IMR-90 (cell line): ENCODE data around the gene DNAJB8. TPM values are rescaled to one million over a fixed set of nuclear protein-coding genes. Genes with fewer than 3 reads are reported as not detected.

Experiments used
- ATAC-seq: fragments of 200-7000 bp; cut with Tn5 transposase; 2 replicates; pipeline ENCODE4 v1.9.1; 2020; ENCODE audit warnings: low read depth, mild to moderate bottlenecking, moderate library complexity
- BruUV-seq: library from RNA; stranded (reverse); fragments of 400-500 nt; replicated peaks from 2 replicates; lab custom pipeline; 2021; lab: Mats Ljungman, UMichigan
- CTCF ChIA-PET: fragments of 300-600 bp; formaldehyde crosslinking; extraction: SDS; loops from one replicate; lab custom pipeline; 2021; ENCODE audit warnings: antibody characterized with exemption; lab: Yijun Ruan, JAX
- POLR2A ChIA-PET: fragments of 300-600 bp; sonication (Branson Sonifier 250); formaldehyde crosslinking; loops from one replicate; lab custom pipeline; 2022; ENCODE audit warnings: antibody characterized with exemption; ENCODE audit not compliant: unreplicated experiment; lab: Charles Lee
- DNase-seq: peaks from one replicate; pipeline ENCODE4 v3.0.0; 2013
- H2AFZ ChIP-seq: replicated peaks from 2 replicates; pipeline ENCODE3; 2013; ENCODE audit warnings: low read length, mild to moderate bottlenecking; ENCODE audit not compliant: poor library complexity
- H2AK5ac ChIP-seq: 2 replicates; pipeline ENCODE4 v1.6.1; 2013; ENCODE audit warnings: low read depth, low read length, inconsistent platforms
- H2AK9ac ChIP-seq: replicated peaks from 2 replicates; pipeline ENCODE3; 2013; ENCODE audit warnings: mild to moderate bottlenecking, low read depth, low read length, moderate library complexity; ENCODE audit not compliant: poor library complexity
- H2BK120ac ChIP-seq: 2 replicates; pipeline ENCODE4 v1.6.1; 2013; ENCODE audit warnings: low read depth, low read length, inconsistent platforms
- H2BK15ac ChIP-seq: 3 replicates; pipeline ENCODE4 v1.6.1; 2013; ENCODE audit warnings: low read depth, low read length, inconsistent platforms
- H2BK20ac ChIP-seq: 2 replicates; pipeline ENCODE4 v1.6.1; 2013; ENCODE audit warnings: low read depth, mild to moderate bottlenecking, inconsistent platforms, low read length, moderate library complexity
- H2BK5ac ChIP-seq: 2 replicates; pipeline ENCODE4 v1.6.1; 2013; ENCODE audit warnings: mild to moderate bottlenecking, low read depth, low read length, inconsistent platforms; ENCODE audit not compliant: poor library complexity, severe bottlenecking
- H3K14ac ChIP-seq: replicated peaks from 2 replicates; pipeline ENCODE4 v1.6.1; 2013; ENCODE audit warnings: low read depth, low read length, inconsistent platforms
- H3K18ac ChIP-seq: 2 replicates; pipeline ENCODE4 v1.6.1; 2013; ENCODE audit warnings: low read depth, low read length, control low read depth
- H3K23ac ChIP-seq: 2 replicates; pipeline ENCODE4 v1.6.1; 2013; ENCODE audit warnings: low read depth, low read length, inconsistent platforms
- H3K27ac ChIP-seq: 2 replicates; pipeline ENCODE4 v1.5.1; 2013; ENCODE audit warnings: mild to moderate bottlenecking, control low read depth, low read length; ENCODE audit not compliant: insufficient read depth
- H3K27me3 ChIP-seq: 2 replicates; pipeline ENCODE4 v1.6.1; 2013; ENCODE audit warnings: low read length; ENCODE audit not compliant: control insufficient read depth, insufficient read depth
- H3K36me3 ChIP-seq: 2 replicates; pipeline ENCODE4 v1.6.1; 2013; ENCODE audit warnings: low read length, mixed read lengths; ENCODE audit not compliant: control insufficient read depth, insufficient read depth
- H3K4ac ChIP-seq: 2 replicates; pipeline ENCODE4 v1.6.1; 2013; ENCODE audit warnings: low read depth, low read length, inconsistent platforms
- H3K4me1 ChIP-seq: 2 replicates; pipeline ENCODE4 v1.6.1; 2013; ENCODE audit warnings: low read length, mixed read lengths; ENCODE audit not compliant: control insufficient read depth, insufficient read depth
- H3K4me2 ChIP-seq: 2 replicates; pipeline ENCODE4 v1.6.1; 2013; ENCODE audit warnings: low read depth, mild to moderate bottlenecking, control low read depth, low read length, moderate library complexity
- H3K4me3 ChIP-seq: 2 replicates; pipeline ENCODE4 v1.5.1; 2013; ENCODE audit warnings: low read depth, mild to moderate bottlenecking, control low read depth, low read length, moderate library complexity; ENCODE audit not compliant: insufficient read depth
- H3K56ac ChIP-seq: 2 replicates; pipeline ENCODE4 v1.6.1; 2013; ENCODE audit warnings: low read length, inconsistent platforms; ENCODE audit not compliant: insufficient read depth; ENCODE audit errors: extremely low read depth
- H3K79me1 ChIP-seq, 2 experiments: 2 replicates each; pipeline ENCODE4 v1.6.1; 2013; ENCODE audit warnings: low read length in 2 of 2, inconsistent platforms in 1 of 2, low read depth in 1 of 2
- H3K9ac ChIP-seq: 2 replicates; pipeline ENCODE4 v1.6.1; 2013; ENCODE audit warnings: low read depth, low read length, control low read depth
- H3K9me1 ChIP-seq: 2 replicates; pipeline ENCODE4 v1.6.1; 2013; ENCODE audit warnings: low read length, inconsistent platforms; ENCODE audit not compliant: insufficient read depth
- H3K9me3 ChIP-seq: 2 replicates; pipeline ENCODE4 v1.6.1; 2013; ENCODE audit warnings: low read length; ENCODE audit not compliant: control insufficient read depth, insufficient read depth
- H4K20me1 ChIP-seq: 2 replicates; pipeline ENCODE4 v1.6.1; 2013; ENCODE audit warnings: low read length, inconsistent platforms; ENCODE audit not compliant: insufficient read depth
- H4K5ac ChIP-seq: 2 replicates; pipeline ENCODE4 v1.6.1; 2013; ENCODE audit warnings: mild to moderate bottlenecking, low read depth, low read length, control low read depth
- H4K8ac ChIP-seq, 2 experiments: 2 replicates each; pipeline ENCODE4 v1.6.1; 2013; ENCODE audit warnings: low read depth in 2 of 2, low read length in 2 of 2, control low read depth in 1 of 2, inconsistent platforms in 1 of 2
- H4K91ac ChIP-seq: 2 replicates; pipeline ENCODE4 v1.6.1; 2013; ENCODE audit warnings: low read depth, low read length, inconsistent platforms; ENCODE audit not compliant: insufficient read depth
- BHLHE40 ChIP-seq: fragments of 150-350 bp; IDR thresholded peaks from 2 replicates; pipeline ENCODE4 v1.6.1; 2016; ENCODE audit warnings: mild to moderate bottlenecking, low read depth, low read length
- CEBPB ChIP-seq: IDR thresholded peaks from 2 replicates; pipeline ENCODE4 v1.6.1; 2012; ENCODE audit warnings: low read depth, low read length, improper control_type of control experiment
- CHD1 ChIP-seq: IDR thresholded peaks from 2 replicates; pipeline ENCODE4 v1.6.1; 2012; ENCODE audit warnings: low read depth, low read length, improper control_type of control experiment
- FOS ChIP-seq: fragments of 150-350 bp; IDR thresholded peaks from 2 replicates; pipeline ENCODE4 v1.6.1; 2016; ENCODE audit warnings: low read depth, low read length
- MAFK ChIP-seq: IDR thresholded peaks from 2 replicates; pipeline ENCODE4 v1.6.1; 2012; ENCODE audit warnings: low read depth, low read length, improper control_type of control experiment
- MAZ ChIP-seq: IDR thresholded peaks from 2 replicates; pipeline ENCODE4 v1.6.1; 2012; ENCODE audit warnings: low read depth, mild to moderate bottlenecking, low read length, improper control_type of control experiment, moderate library complexity, borderline replicate concordance
- MXI1 ChIP-seq: IDR thresholded peaks from 2 replicates; pipeline ENCODE4 v1.6.1; 2012; ENCODE audit warnings: low read depth, mild to moderate bottlenecking, low read length, moderate library complexity, borderline replicate concordance
- NFE2L2 ChIP-seq: fragments of 150-350 bp; IDR thresholded peaks from 2 replicates; pipeline ENCODE4 v1.6.1; 2016; ENCODE audit warnings: low read depth, mild to moderate bottlenecking, low read length
- POLR2A ChIP-seq: IDR thresholded peaks from 2 replicates; pipeline ENCODE4 v1.6.1; 2012; ENCODE audit warnings: mild to moderate bottlenecking, low read depth, low read length
- RAD21 ChIP-seq: IDR thresholded peaks from 2 replicates; pipeline ENCODE4 v1.6.1; 2012; ENCODE audit warnings: low read length, improper control_type of control experiment
- RCOR1 ChIP-seq: IDR thresholded peaks from 2 replicates; pipeline ENCODE4 v1.6.1; 2012; ENCODE audit warnings: mild to moderate bottlenecking, low read length, improper control_type of control experiment; ENCODE audit not compliant: insufficient replicate concordance
- RFX5 ChIP-seq: IDR thresholded peaks from 2 replicates; pipeline ENCODE4 v1.8.0; 2012; ENCODE audit warnings: low read depth, mild to moderate bottlenecking, low read length, moderate library complexity
- SMC3 ChIP-seq: fragments of 150-350 bp; IDR thresholded peaks from 2 replicates; pipeline ENCODE4 v1.6.1; 2016; ENCODE audit warnings: low read depth, mild to moderate bottlenecking, antibody characterized with exemption, low read length, moderate library complexity
- WGBS, 2 experiments: methylation state at CpG; one replicate each; pipeline versions ENCODE4 v1.1.5 to v1.1.7; 2013; ENCODE audit warnings: missing lambda C conversion rate in 2 of 2; ENCODE audit not compliant: insufficient read length in 1 of 2; ENCODE audit errors: extremely low coverage in 2 of 2; 5-methylcytosine and 5-hydroxymethylcytosine counted together
- dilution Hi-C: fragments of 300-500 bp; cut with HindIII; formaldehyde crosslinking; loops from one replicate; pipeline ENCODE4 v1.14.3; 2018; ENCODE audit warnings: low sequenced_read_pairs; ENCODE audit not compliant: unreplicated experiment
- in situ Hi-C: fragments of 300-500 bp; cut with MboI; formaldehyde crosslinking; loops from 3 replicates; pipeline ENCODE4 v1.14.3; 2019; ENCODE audit warnings: low sequenced_read_pairs, inconsistent platforms, mixed read lengths
- intact Hi-C: fragments of 100-400 bp; cut with micrococcal nuclease; formaldehyde crosslinking; loops from 2 replicates; pipeline ENCODE4 v1.10.0; 2022
- polyA plus RNA-seq, 3 experiments: library from polyadenylated mRNA; depleted of rRNA; stranded (reverse); fragments of >200 nt; gene quantifications; 2 replicates each; pipeline ENCODE4 v1.2.3, GENCODE V29; 2012; ENCODE audit warnings: low replicate concordance in 1 of 3
- total RNA-seq: library from RNA; depleted of rRNA; stranded (reverse); fragments of >200 nt; gene quantifications from 2 replicates; pipeline ENCODE4 v1.2.3, GENCODE V29; 2012
- TF ChIP-seq, protein P1 (sequence below): fragments of 150-350 bp; IDR thresholded peaks from 2 replicates; pipeline ENCODE4 v1.6.1; 2016; ENCODE audit warnings: low read depth, mild to moderate bottlenecking, low read length, moderate library complexity, borderline replicate concordance
- TF ChIP-seq, protein P2 (sequence below): conservative IDR thresholded peaks from 2 replicates; pipeline ENCODE4 v1.5.1; 2012; ENCODE audit warnings: mild to moderate bottlenecking, low read depth, low read length, improper control_type of control experiment
- TF ChIP-seq, protein P3 (sequence below): fragments of 150-350 bp; IDR thresholded peaks from 2 replicates; pipeline ENCODE4 v1.6.1; 2017; ENCODE audit warnings: mild to moderate bottlenecking, antibody characterized with exemption, low read length, low read depth

DNAJB8 gene
- total and polyA plus RNA-seq, 2 of the 4 experiments (the other 2 are of a cell fraction): not detected

DNA sequence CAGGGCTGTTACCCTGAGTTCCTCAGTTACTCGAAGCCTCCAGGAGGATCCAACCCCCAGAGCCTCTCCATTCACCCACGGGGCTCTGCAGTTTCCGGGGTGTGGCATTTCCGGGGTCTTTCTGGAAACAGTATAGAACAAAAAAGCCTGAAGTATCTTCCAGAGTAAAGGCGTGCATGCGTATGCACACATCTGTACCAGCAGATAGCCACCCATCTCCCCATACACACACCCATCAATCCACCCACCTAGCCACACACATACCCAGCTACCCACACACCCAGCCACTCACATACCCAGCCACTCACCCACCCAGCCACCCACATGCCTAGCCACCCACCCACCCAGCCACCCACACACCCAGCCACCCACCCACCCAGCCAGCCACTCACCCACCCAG is 2.9 kb upstream of the DNAJB8 start:
- H3K18ac ChIP-seq: no peak overlapping the region
- WGBS, 2 experiments: no CpG with 5 or more reads among the region's 6 CpGs
- no peak overlapping the region for H3K4me2 ChIP-seq
- ChIA-PET POLR2A (no interaction called here), CTCF (no interaction called here)
- H3K36me3 ChIP-seq: no peaks in the 10 kb centered on the region
- peaks cover 8% of the 10 kb centered on the region for H3K9me3 ChIP-seq
- no peak overlapping the region for H2AK5ac ChIP-seq
- no peak overlapping the region for H2BK20ac ChIP-seq
- intact Hi-C loops: no loop called here
- no peak overlapping the region for H3K4ac ChIP-seq
- no peak overlapping the region for H2AFZ ChIP-seq
- H3K79me1 ChIP-seq: no peaks in the 10 kb centered on the region
- H4K20me1 ChIP-seq: no peaks in the 10 kb centered on the region
- H3K9ac ChIP-seq: no peak overlapping the region
- peaks cover 8% of the 10 kb centered on the region for H3K9me1 ChIP-seq
- no peak overlapping the region for H2BK120ac ChIP-seq
- H3K4me1 ChIP-seq: no peaks in the 10 kb centered on the region
- no peak overlapping the region for H3K14ac ChIP-seq
- no peak overlapping the region for H2BK15ac ChIP-seq
- no peak overlapping the region for H4K8ac ChIP-seq
- H2BK5ac ChIP-seq: no peak overlapping the region
- dilution Hi-C loops: no loop called here
- TF ChIP-seq MXI1 (no peak), BHLHE40 (no peak), POLR2A (no peak), CEBPB (no peak), RFX5 (no peak), MAFK (no peak), SMC3 (no peak), MAZ (no peak), RAD21 (no peak), CHD1 (no peak), FOS (no peak), NFE2L2 (no peak), RCOR1 (no peak)
- TF ChIP-seq, protein P1, sequence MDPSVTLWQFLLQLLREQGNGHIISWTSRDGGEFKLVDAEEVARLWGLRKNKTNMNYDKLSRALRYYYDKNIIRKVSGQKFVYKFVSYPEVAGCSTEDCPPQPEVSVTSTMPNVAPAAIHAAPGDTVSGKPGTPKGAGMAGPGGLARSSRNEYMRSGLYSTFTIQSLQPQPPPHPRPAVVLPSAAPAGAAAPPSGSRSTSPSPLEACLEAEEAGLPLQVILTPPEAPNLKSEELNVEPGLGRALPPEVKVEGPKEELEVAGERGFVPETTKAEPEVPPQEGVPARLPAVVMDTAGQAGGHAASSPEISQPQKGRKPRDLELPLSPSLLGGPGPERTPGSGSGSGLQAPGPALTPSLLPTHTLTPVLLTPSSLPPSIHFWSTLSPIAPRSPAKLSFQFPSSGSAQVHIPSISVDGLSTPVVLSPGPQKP: no peak
- TF ChIP-seq, protein P2, sequence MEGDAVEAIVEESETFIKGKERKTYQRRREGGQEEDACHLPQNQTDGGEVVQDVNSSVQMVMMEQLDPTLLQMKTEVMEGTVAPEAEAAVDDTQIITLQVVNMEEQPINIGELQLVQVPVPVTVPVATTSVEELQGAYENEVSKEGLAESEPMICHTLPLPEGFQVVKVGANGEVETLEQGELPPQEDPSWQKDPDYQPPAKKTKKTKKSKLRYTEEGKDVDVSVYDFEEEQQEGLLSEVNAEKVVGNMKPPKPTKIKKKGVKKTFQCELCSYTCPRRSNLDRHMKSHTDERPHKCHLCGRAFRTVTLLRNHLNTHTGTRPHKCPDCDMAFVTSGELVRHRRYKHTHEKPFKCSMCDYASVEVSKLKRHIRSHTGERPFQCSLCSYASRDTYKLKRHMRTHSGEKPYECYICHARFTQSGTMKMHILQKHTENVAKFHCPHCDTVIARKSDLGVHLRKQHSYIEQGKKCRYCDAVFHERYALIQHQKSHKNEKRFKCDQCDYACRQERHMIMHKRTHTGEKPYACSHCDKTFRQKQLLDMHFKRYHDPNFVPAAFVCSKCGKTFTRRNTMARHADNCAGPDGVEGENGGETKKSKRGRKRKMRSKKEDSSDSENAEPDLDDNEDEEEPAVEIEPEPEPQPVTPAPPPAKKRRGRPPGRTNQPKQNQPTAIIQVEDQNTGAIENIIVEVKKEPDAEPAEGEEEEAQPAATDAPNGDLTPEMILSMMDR: no peak
- TF ChIP-seq, protein P3, sequence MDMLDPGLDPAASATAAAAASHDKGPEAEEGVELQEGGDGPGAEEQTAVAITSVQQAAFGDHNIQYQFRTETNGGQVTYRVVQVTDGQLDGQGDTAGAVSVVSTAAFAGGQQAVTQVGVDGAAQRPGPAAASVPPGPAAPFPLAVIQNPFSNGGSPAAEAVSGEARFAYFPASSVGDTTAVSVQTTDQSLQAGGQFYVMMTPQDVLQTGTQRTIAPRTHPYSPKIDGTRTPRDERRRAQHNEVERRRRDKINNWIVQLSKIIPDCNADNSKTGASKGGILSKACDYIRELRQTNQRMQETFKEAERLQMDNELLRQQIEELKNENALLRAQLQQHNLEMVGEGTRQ: no peak
- ATAC-seq (no peak), DNase-seq (no peak)
- no peak overlapping the region for H3K56ac ChIP-seq
- no peak overlapping the region for H2AK9ac ChIP-seq
- H3K27me3 ChIP-seq: peaks cover 89% of the 10 kb centered on the region
- no peak overlapping the region for H4K91ac ChIP-seq
- H3K23ac ChIP-seq: no peak overlapping the region
- BruUV-seq: no TSS peak
- no peak overlapping the region for H3K27ac ChIP-seq
- no peak overlapping the region for H3K4me3 ChIP-seq
- in situ Hi-C loops: no loop called here
- no peak overlapping the region for H4K5ac ChIP-seq
